Caco-2 (cell line): ENCODE measurements around the gene DBX1. TPM values are rescaled to one million over a fixed set of nuclear protein-coding genes. Genes with fewer than 3 reads are reported as not detected.

Source experiments
- BruUV-seq: library from RNA; stranded (reverse); fragments of 400-500 nt; replicated peaks from 2 replicates; lab custom pipeline; 2021; lab: Mats Ljungman, UMichigan
- CTCF ChIA-PET: fragments of 300-600 bp; sonication (Branson Sonifier 250); formaldehyde crosslinking; loops from one replicate; lab custom pipeline; 2022; ENCODE audit warnings: antibody characterized with exemption; lab: Charles Lee
- POLR2A ChIA-PET: fragments of 300-600 bp; sonication (Branson Sonifier 250); formaldehyde crosslinking; loops from one replicate; lab custom pipeline; 2022; ENCODE audit warnings: antibody characterized with exemption; lab: Charles Lee
- DNase-seq, 2 experiments: peaks; one replicate each; pipeline versions ENCODE4 v3.0.0 to v3.0.0-alpha.2; 2020 to 2022
- H3K27me3 ChIP-seq: replicated peaks from 2 replicates; pipeline ENCODE4 v1.6.0; 2011; ENCODE audit warnings: low read length; ENCODE audit not compliant: control insufficient read depth, insufficient read depth
- H3K36me3 ChIP-seq: 2 replicates; pipeline ENCODE4 v1.5.1; 2011; ENCODE audit warnings: low read length; ENCODE audit not compliant: control insufficient read depth, insufficient read depth
- H3K4me1 ChIP-seq: fragments of 250-450 bp; sonication (Bioruptor Pico); 2 replicates; pipeline ENCODE4 v1.5.1; 2020; ENCODE audit warnings: mild to moderate bottlenecking
- H3K4me3 ChIP-seq: 2 replicates; pipeline ENCODE4 v1.5.1; 2011; ENCODE audit warnings: low read depth, mild to moderate bottlenecking, control low read depth, low read length
- H3K9me3 ChIP-seq: fragments of 250-450 bp; sonication (Bioruptor Pico); 2 replicates; pipeline ENCODE4 v1.5.1; 2020; ENCODE audit warnings: mild to moderate bottlenecking, moderate library complexity
- H3K27ac Mint-ChIP-seq: one replicate; pipeline ENCODE4 v1.8.0; 2022; ENCODE audit warnings: mixed read lengths; ENCODE audit not compliant: unreplicated experiment
- H3K27me3 Mint-ChIP-seq: one replicate; pipeline ENCODE4 v1.8.0; 2022; ENCODE audit warnings: mixed read lengths; ENCODE audit not compliant: insufficient read depth, unreplicated experiment
- H3K36me3 Mint-ChIP-seq: one replicate; pipeline ENCODE4 v1.8.0; 2022; ENCODE audit warnings: mild to moderate bottlenecking, mixed read lengths; ENCODE audit not compliant: insufficient read depth, unreplicated experiment
- H3K4me1 Mint-ChIP-seq: one replicate; pipeline ENCODE4 v1.8.0; 2022; ENCODE audit warnings: low read depth, mixed read lengths; ENCODE audit not compliant: unreplicated experiment
- H3K4me3 Mint-ChIP-seq: one replicate; pipeline ENCODE4 v1.8.0; 2022; ENCODE audit warnings: mild to moderate bottlenecking, moderate library complexity, mixed read lengths; ENCODE audit not compliant: unreplicated experiment
- H3K9me3 Mint-ChIP-seq: one replicate; pipeline ENCODE4 v1.8.0; 2022; ENCODE audit warnings: mixed read lengths; ENCODE audit not compliant: unreplicated experiment
- CTCF ChIP-seq, 2 experiments: fragments of 200-600 bp in 1 of 2; IDR thresholded peaks; 1 replicate in 1 of 2; 2 replicates in 1 of 2; pipeline versions ENCODE4 v1.5.1 to v1.8.0; 2011 to 2022; ENCODE audit warnings: antibody characterized with exemption in 1 of 2, control low read depth in 1 of 2, inconsistent platforms in 1 of 2, low read depth in 1 of 2, low read length in 1 of 2, mild to moderate bottlenecking in 1 of 2, moderate library complexity in 1 of 2; ENCODE audit not compliant: insufficient read depth in 1 of 2, severe bottlenecking in 1 of 2, unreplicated experiment in 1 of 2
- intact Hi-C: fragments of 100-400 bp; cut with micrococcal nuclease; formaldehyde crosslinking; loops from one replicate; pipeline ENCODE4 v1.10.0; 2022; ENCODE audit not compliant: unreplicated experiment
- total RNA-seq: library from RNA; stranded (reverse); gene quantifications from 2 replicates; pipeline ENCODE4 v1.2.3, GENCODE V29; 2022

DBX1 gene
- total RNA-seq, 1 experiment from 2014 or later: not detected

GRCh38 chr11:20197881-20198280 is 37.6 kb upstream of the DBX1 start:
- Histone ChIP-seq H3K27me3 (no peaks in the 10 kb centered on the region), H3K9me3 (no peaks in the 10 kb centered on the region), H3K36me3 (no peaks in the 10 kb centered on the region), H3K4me1 (no peaks in the 10 kb centered on the region), H3K4me3 (no peak overlapping the region)
- intact Hi-C loops: no loop called here
- peaks cover 9% of the 10 kb centered on the region for H3K27me3 Mint-ChIP-seq
- no peak for TF ChIP-seq CTCF (IDR thresholded peaks at IDR 0.05; ENCODE audit: insufficient read depth in 1 of 2, low read depth in 1 of 2, low read length in 1 of 2, severe bottlenecking in 1 of 2, unreplicated experiment in 1 of 2)
- DNase-seq: no peak
- no peak overlapping the region for H3K27ac Mint-ChIP-seq
- CTCF ChIA-PET: no interaction called here
- H3K4me1 Mint-ChIP-seq: no peaks in the 10 kb centered on the region
- POLR2A ChIA-PET: no interaction called here
- H3K9me3 Mint-ChIP-seq: no peaks in the 10 kb centered on the region
- H3K36me3 Mint-ChIP-seq: no peaks in the 10 kb centered on the region
- H3K4me3 Mint-ChIP-seq: no peak overlapping the region
- no TSS peak for BruUV-seq

- peaks cover 3% of the 10 kb centered on the region for H3K27me3 ChIP-seq
- CTCF ChIA-PET: no interaction called here
- H3K27me3 Mint-ChIP-seq: peaks cover 9% of the 10 kb centered on the region
Observed at GRCh38 chr11:20194470-20194869, 34.2 kb upstream of the DBX1 start.

GRCh38 chr11:20193307-20193706 is 33.0 kb upstream of the DBX1 start:
- peaks cover 9% of the 10 kb centered on the region for H3K27me3 Mint-ChIP-seq
- intact Hi-C loops: no loop called here
- H3K9me3 Mint-ChIP-seq: no peaks in the 10 kb centered on the region
- BruUV-seq: no TSS peak
- Histone ChIP-seq H3K4me3 (no peak overlapping the region), H3K36me3 (no peaks in the 10 kb centered on the region), H3K9me3 (no peaks in the 10 kb centered on the region), H3K4me1 (no peaks in the 10 kb centered on the region), H3K27me3 (peaks cover 3% of the 10 kb centered on the region)
- H3K36me3 Mint-ChIP-seq: no peaks in the 10 kb centered on the region
- DNase-seq: no peak
- no peak overlapping the region for H3K4me3 Mint-ChIP-seq
- CTCF ChIA-PET: interaction anchor here (0.5 kb wide), 1 partner anchor 141 kb away, joined by 3 read pairs; no protein-coding TSS in a partner anchor
- no peak overlapping the region for H3K27ac Mint-ChIP-seq
- POLR2A ChIA-PET: interaction anchor here (0.6 kb wide), 1 partner anchor 1799 kb away, joined by 3 read pairs; the partner anchor contains the start of gene LDHA
- TF ChIP-seq CTCF (IDR thresholded peaks at IDR 0.05; ENCODE audit: insufficient read depth in 1 of 2, low read depth in 1 of 2, low read length in 1 of 2, severe bottlenecking in 1 of 2, unreplicated experiment in 1 of 2): no peak
- no peaks in the 10 kb centered on the region for H3K4me1 Mint-ChIP-seq

More at GRCh38 chr11:20194470-20194869, 34.2 kb upstream of the DBX1 start:
- H3K9me3 ChIP-seq: no peaks in the 10 kb centered on the region
- BruUV-seq: no TSS peak
- Mint-ChIP-seq H3K4me1 (no peaks in the 10 kb centered on the region), H3K36me3 (no peaks in the 10 kb centered on the region), H3K4me3 (no peak overlapping the region), H3K9me3 (no peaks in the 10 kb centered on the region), H3K27ac (no peak overlapping the region)
- H3K4me3 ChIP-seq: no peak overlapping the region
- no peak for DNase-seq
- no peaks in the 10 kb centered on the region for H3K4me1 ChIP-seq
- no peak for TF ChIP-seq CTCF (IDR thresholded peaks at IDR 0.05; ENCODE audit: insufficient read depth in 1 of 2, low read depth in 1 of 2, low read length in 1 of 2, severe bottlenecking in 1 of 2, unreplicated experiment in 1 of 2)
- H3K36me3 ChIP-seq: no peaks in the 10 kb centered on the region
- POLR2A ChIA-PET: no interaction called here
- intact Hi-C loops: no loop called here
